ENCODE results near the gene IFNAR1.
"Not testable (repeated sequence)": the region's sequence is repeated elsewhere in the genome, so short reads cannot be mapped to it uniquely, and the experiment has no call there.

Gene IFNAR1

GRCh38 chr21:33355996-33356395 is 31.2 kb downstream of the IFNAR1 start:
- in situ Hi-C loops (cut with MboI; ENCODE audit: low sequenced_read_pairs, unreplicated experiment): no loop called here
- TF ChIP-seq, protein P1, sequence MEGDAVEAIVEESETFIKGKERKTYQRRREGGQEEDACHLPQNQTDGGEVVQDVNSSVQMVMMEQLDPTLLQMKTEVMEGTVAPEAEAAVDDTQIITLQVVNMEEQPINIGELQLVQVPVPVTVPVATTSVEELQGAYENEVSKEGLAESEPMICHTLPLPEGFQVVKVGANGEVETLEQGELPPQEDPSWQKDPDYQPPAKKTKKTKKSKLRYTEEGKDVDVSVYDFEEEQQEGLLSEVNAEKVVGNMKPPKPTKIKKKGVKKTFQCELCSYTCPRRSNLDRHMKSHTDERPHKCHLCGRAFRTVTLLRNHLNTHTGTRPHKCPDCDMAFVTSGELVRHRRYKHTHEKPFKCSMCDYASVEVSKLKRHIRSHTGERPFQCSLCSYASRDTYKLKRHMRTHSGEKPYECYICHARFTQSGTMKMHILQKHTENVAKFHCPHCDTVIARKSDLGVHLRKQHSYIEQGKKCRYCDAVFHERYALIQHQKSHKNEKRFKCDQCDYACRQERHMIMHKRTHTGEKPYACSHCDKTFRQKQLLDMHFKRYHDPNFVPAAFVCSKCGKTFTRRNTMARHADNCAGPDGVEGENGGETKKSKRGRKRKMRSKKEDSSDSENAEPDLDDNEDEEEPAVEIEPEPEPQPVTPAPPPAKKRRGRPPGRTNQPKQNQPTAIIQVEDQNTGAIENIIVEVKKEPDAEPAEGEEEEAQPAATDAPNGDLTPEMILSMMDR (IDR thresholded peaks at IDR 0.05; ENCODE audit: borderline replicate concordance, control extremely low read depth, extremely low read depth, insufficient read depth, missing control alignments): no peak
- DNase-seq (ENCODE audit: low spot score): no peak

- in situ Hi-C loops (cut with MboI; ENCODE audit: low sequenced_read_pairs, unreplicated experiment): no loop called here
- DNase-seq (ENCODE audit: low spot score): no peak
- TF ChIP-seq, protein P1 (IDR thresholded peaks at IDR 0.05; ENCODE audit: borderline replicate concordance, control extremely low read depth, extremely low read depth, insufficient read depth, missing control alignments): no peak
Measured at GRCh38 chr21:33357177-33357576, 32.4 kb downstream of the IFNAR1 start.

- in situ Hi-C loops (cut with MboI; ENCODE audit: low sequenced_read_pairs, unreplicated experiment): no loop called here
- TF ChIP-seq, protein P1 (IDR thresholded peaks at IDR 0.05; ENCODE audit: borderline replicate concordance, control extremely low read depth, extremely low read depth, insufficient read depth, missing control alignments): no peak
- no peak for DNase-seq (ENCODE audit: low spot score)
Measured at GRCh38 chr21:33359446-33359845, 34.7 kb downstream of the IFNAR1 start.

DNA sequence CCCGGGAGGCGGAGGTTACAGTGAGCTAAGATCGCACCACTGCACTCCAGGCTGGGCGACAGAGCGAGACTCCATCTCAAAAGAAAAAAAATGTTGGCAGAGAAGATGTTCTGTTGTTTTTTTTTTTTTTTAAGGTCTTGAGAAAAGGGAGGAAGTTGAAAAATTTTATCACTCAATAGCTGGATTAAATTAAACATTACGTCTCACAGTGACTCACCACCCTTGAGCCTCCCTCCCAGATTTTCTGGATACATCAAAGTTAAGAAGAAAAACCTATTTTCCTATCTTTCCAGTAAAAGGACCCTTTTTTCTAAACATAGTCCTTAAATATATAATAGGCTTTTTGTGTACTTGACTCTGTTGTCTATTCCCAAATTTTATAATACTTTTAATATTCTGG is 35.5 kb downstream of the IFNAR1 start:
- in situ Hi-C loops (cut with MboI; ENCODE audit: low sequenced_read_pairs, unreplicated experiment): loop anchor here (5.0 to 10.0 kb wide), 2 partner anchors 82 to 155 kb away; no protein-coding TSS in a partner anchor
- no peak for DNase-seq (ENCODE audit: low spot score)

GRCh38 chr21:33360881-33361602 is 36.3 kb downstream of the IFNAR1 start:
- in situ Hi-C loops (cut with MboI; ENCODE audit: low sequenced_read_pairs, unreplicated experiment): loop anchor here (5.0 to 10.0 kb wide), 2 partner anchors 81 to 156 kb away; no protein-coding TSS in a partner anchor
- TF ChIP-seq, protein P1 (IDR thresholded peaks at IDR 0.05; ENCODE audit: borderline replicate concordance, control extremely low read depth, extremely low read depth, insufficient read depth, missing control alignments): peak; percentile 94

More for the DNA sequence above, 35.5 kb downstream of the IFNAR1 start:
- TF ChIP-seq, protein P1 (IDR thresholded peaks at IDR 0.05; ENCODE audit: borderline replicate concordance, control extremely low read depth, extremely low read depth, insufficient read depth, missing control alignments): no peak

GRCh38 chr21:33362044-33362555 is 37.3 kb downstream of the IFNAR1 start:
- in situ Hi-C loops (cut with MboI; ENCODE audit: low sequenced_read_pairs, unreplicated experiment): loop anchor here (5.0 to 10.0 kb wide), 2 partner anchors 80 to 157 kb away; no protein-coding TSS in a partner anchor
- DNase-seq (ENCODE audit: low spot score): no peak
- TF ChIP-seq, protein P1 (IDR thresholded peaks at IDR 0.05; ENCODE audit: borderline replicate concordance, control extremely low read depth, extremely low read depth, insufficient read depth, missing control alignments): no peak

More at GRCh38 chr21:33360881-33361602, 36.3 kb downstream of the IFNAR1 start:
- DNase-seq (ENCODE audit: low spot score): peak; percentile 78

- in situ Hi-C loops (cut with MboI; ENCODE audit: low sequenced_read_pairs, unreplicated experiment): loop anchor here (5.0 to 10.0 kb wide), 2 partner anchors 78 to 159 kb away; no protein-coding TSS in a partner anchor
- DNase-seq (ENCODE audit: low spot score): not testable (repeated sequence)
Measured at GRCh38 chr21:33363911-33364609, 39.3 kb downstream of the IFNAR1 start.
